NCI-H187 treated with DMSO at 0.1 percent for 48 hours (cell line): Measurements from ENCODE around the gene DDR2.

ENCODE experiments used
- DNase-seq: peaks from one replicate; lab custom pipeline; 2025; lab: John Stamatoyannopoulos, UW

Gene DDR2

DNA sequence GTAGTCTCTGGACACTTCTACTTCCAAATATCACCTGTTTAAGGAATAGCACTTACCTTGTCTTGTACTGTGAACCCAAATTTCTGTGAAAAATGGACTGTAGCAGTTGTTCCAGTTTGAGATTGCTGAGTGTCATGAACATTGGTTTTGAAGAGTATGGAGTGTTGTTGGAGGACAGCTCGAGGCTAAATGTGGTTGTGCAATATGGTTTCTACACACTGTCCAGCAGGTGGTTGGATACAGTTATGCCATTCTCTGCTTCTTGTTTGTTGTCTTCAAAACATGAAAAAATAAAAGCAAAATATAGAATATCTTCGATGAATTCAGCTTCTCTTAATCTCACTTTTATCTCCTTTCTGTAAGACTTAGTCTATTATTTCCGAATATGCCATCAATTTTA lies 67.1 kb downstream of the DDR2 start:
- DNase-seq, result no peak

DNA sequence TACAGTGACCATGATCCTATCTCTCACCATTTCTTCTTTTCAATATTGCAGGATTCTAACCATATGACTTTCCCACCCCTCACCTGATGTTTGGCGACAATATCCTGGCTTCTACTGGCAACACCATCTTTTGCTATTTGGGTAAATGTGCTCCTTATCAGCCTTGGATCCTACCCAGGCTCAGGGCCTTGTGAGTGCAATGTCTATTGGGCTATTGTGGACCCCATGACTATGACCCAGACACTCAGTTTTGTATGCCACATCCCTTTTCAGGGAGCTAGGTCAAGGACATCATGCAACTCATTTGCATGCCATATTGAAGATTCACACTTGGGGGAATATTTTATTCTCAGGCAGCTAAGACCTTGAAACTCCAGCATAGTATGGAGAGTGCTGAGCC lies 67.9 kb downstream of the DDR2 start:
- DNase-seq, result no peak

DNA sequence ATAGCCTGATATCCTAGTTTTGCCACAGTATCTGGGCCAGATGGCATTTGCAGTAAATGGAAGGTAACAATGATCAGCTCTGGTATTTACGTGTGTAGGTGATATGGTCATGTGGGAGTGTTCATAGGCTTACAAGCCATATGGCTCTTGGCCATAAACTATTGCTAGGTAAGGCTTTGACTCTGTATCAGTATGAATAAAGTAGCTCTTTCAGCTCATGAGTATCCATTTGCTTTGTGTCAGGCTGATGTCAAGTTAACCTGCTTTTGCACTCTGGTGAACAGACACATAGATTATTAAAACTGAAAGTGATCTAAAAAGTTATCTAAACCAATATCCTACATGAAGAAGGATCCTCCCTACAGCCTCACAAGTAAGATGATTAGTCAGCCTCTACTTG lies 69.0 kb downstream of the DDR2 start:
- DNase-seq, result no peak

DNA sequence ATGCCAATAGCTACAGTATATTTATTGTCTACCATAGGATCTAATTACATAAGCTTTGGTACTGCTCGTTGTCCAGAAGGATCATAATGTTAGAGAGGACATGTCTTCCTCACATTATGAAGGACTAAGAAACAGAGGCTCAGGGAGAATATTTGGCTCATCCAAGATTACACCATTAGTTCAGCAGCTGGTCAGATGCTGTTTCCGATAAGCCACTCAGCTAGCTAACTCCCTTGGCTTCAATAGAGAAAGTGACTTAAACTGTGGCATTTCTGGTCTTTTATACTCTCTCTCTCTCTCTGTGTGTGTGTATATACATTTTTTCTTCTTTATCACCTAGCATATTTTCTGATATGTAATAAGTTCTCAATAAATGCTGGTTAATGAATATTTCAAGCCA lies 70.4 kb downstream of the DDR2 start:
- no peak for DNase-seq

DNA sequence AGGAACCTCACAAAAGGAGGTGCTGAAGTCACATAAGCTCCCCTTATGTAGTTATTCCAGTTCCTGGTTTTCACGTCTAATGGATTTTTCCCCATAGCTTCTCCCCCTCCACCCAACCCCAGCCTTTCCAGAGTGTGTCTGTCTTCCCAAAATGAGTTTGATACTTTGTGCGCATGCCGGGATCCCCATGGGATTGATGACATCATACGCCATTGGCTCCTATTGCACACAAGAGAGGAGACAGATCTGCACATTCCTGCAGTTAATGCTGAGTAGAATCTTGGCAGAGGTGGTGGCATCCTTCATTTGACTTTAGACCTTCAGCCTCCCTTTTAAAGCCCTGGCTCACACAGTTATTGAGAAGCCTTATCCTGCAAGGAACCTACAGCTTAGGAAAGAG lies 71.4 kb downstream of the DDR2 start:
- DNase-seq, result no peak

DNA sequence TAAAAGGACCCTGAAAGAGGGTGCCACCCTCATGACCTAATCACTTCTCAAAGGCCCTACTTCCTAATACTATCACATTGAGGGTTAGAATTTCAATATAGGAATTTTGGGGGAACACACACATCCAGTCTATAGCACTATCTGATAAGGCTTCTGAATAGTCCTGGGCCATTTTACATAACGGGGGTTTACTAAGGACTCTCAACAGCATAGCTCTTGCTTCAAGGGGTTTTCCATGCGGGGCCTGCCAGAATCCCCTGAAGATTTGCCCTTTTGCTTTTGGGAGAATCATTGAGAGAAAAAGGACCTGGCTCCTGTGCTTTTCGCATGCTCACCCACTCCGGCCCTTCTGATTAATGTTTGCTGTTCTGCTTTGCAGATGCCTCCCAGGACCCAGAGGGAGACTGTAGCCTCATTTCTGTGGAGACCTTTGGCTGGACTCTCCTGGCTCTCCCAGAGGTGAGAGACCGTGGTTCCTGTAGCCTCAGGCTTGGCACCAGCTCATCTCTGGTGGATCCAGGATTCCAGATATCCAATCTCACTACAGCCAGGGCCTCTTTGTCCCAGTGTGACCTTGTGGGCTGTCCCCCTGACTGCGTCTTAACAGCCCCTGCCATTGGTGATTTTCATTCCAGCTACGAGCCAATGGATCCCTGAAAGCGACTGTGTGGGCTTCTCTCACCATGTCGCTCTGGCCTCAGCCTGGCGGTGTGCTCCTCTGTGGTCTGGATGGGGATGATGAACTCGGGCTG lies 72.6 kb downstream of the DDR2 start:
- DNase-seq, result no peak

DNA sequence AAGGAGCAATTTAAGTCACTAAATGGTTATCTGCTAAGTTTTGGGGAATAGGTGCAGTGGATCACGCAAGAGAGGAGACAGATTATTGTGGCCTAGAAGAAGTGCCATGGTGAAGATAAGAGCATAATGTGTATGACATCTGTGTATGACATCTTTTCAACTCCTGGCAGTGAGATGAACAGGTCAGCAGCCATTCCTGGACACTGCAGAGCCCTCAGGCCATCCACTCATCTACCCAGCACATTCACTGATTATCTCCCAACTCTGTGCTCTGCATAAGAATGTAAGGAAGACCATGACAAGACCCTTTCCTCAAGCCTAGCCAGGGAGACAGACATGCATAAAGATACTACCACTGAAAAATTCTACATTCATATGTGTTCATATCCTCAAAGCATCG lies 73.7 kb downstream of the DDR2 start:
- DNase-seq, result no peak

DNA sequence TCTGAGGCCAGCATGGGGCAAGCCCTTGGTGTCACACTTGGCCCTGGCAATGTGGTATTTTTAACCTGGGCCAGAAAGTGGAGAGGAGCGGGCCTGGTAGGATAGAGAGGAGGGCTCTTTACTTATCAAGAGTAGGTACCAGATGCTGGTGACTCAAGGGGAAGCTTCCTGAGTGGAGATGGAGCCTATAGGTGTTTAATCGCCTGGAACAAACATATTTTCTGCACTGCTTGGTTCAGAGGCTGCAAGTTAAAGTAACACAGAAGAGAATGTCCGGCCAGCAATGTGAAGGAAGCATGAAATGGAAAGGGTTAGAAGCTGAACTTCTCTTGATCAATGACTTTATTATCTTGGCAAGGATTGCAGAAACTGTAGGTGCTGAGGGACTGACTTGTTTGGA lies 74.3 kb downstream of the DDR2 start:
- DNase-seq, result peak; percentile 27

DNA sequence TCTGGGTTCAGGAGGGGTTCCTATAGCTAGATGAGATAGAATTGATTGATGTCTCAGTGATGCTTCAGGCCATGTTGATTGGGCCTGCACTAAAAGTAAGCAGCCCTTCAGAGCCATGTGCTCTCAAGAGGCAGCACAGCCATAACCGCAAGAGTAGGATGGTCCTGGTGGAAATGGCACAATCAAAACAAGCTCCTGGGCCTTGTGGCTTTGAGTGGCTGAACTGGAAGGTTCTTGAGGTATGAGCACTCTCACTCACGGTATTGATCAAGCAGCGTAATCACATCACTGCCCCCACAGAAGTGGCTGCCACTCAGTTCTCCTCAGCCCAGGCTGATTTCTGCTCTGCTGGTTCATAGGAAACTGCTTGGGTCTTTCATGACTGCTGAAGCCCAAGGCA lies 76.0 kb downstream of the DDR2 start:
- DNase-seq, result peak; percentile 79

DNA sequence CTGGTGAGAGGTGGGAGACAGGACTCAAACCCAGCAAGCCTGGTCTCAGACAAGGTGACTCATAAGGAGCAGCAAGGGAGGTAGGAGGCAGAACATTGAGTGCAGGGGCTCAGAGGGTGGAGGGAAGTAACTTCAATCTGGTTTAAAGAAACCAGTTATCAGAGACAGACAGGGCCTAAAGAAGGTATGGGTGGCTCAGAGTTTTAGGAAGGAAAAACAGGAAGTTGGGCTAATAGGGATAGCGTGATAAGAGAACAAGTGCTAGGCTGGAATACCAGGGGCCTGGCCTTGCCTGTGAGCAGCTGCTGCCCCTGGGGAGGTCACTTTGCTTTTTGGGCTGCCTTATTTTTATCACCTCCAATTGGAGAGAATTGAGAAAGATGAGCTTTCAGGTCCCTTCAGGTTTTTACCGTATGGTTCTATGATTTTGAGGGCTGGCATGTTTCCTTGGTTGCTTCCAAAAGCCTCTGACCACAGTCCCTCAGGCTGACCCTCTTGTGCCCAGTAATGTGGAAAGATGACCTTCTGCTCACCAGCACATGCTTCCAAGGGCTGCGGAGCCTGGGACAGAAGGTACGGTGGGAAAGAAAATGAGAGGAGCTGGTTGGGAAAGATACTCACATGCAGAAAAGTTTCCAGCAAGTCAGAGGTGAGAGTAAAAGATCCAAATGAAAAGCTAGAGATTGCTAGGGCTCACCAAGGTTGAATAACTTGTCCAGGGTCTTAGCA lies 77.0 kb downstream of the DDR2 start:
- DNase-seq, result no peak

DNA sequence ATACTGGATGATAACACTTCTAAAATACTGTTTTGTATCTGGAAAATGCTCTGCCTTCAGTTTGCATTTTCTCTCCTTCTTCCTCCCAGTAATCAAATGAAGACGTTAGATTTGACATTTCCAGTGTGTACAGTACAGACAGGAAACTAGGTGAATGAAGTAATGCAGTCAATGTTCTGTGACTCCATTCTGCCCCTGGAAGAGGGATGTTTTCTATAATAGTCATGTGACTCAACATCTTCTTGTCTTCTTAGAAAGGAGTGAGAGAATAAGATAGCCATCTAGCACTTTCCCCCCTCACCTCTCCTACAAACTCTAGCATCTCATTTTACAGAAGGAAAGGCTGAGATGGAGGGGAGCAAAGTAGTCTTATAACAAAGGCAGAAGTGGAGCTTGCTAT lies 77.6 kb downstream of the DDR2 start:
- DNase-seq, result no peak

DNA sequence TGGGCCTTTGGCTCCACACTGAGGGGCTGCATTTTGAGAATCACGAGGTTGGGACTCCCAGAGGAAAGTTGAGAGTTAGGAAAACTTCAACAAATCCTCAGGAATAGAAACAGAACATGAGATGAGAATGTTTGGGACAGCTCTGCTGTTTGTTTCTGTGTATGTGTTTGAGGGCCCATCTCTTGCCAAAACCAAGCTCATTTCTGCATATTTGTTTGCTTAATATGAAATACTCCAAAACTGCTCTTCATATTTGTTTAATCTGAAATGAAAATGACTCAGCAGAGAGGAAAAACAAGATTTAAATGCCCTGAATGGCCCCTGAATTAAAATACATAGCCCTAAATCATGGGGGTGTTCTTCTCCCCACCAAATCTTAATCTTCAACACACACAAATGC lies 78.1 kb downstream of the DDR2 start:
- no peak for DNase-seq

DNA sequence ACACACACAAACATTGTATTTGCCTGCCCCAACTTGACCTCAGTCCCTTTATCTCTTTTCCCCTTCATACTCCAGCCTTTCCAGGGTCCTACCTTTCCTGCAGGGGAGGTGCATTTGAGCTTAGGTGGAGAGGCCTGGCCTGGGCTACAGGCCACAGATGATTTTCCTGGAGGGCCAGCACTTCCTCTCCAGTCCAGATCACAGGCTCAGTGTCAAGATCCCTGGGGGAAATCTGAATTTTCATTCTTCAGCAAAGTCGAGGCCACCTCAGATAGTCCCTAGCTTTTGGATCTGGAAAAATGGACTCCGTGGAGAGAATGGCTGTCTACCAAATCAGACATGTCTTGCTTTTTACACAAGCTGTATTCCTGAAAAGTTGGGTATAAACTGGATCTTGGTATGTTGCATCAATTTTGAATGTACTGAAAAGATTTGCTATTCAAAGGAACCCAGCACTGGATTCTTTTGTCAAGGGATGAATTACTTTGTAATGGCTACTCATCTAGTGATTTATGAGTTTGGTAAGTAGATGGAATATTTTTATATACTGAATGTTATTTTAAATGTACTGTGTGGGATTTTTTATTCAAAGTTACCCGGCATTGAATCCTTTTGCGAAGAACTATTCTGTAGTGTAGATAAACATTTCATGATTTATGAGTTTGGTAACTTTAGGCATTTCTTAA lies 78.7 kb downstream of the DDR2 start:
- no peak for DNase-seq

DNA sequence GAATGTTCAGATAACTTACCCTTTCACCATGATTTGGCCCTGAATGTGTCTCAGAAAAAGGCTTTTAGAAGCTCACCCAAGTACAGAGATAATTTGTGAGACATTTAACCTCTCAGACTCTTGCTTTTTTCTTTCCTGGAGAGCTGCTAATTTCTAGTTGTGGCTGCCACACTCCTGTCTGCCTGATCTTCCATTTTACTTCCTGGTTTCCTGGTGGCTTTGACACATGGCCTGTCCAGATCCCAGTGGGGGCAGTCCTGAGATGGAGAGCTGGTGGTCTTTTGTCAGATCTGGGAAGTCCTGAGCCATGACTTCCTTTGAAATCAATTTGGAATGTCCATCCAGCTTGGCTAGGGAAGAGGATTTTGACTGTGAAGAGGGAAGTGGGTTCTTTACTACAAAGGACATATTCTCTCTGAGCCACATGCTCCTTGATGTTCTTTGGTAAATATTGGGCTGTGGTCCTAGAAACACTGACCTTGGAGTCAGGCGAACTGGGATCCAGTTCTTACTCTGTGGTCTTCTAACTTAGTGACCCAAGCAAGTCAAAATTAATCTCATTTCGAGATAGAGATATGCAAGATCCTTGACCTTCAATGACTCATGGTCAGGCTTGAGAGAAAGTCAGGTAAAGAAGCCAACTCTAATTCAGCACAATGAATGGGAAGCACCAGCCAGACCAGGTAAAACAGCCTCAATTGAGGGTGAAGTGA lies 80.2 kb downstream of the DDR2 start:
- no peak for DNase-seq

DNA sequence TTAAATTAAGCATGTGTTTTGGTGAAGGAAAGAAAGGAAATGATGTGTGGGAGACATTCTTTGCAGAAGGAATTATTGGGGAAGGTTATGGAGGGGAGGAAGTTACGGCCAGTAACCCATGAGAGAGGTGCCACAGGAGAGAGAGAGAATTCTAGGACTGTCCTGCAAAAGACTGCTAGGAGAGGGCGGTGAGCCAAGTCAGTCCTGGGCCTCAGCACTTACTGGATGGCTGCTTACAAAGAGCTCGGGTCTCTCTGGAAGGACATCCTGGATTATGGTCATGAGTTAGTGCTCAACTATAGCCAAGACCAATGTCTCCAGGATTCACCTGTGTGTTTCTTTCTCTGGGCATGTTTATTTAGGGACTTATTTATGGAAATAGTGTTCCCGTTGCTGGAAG lies 83.9 kb downstream of the DDR2 start:
- DNase-seq, result no peak

DNA sequence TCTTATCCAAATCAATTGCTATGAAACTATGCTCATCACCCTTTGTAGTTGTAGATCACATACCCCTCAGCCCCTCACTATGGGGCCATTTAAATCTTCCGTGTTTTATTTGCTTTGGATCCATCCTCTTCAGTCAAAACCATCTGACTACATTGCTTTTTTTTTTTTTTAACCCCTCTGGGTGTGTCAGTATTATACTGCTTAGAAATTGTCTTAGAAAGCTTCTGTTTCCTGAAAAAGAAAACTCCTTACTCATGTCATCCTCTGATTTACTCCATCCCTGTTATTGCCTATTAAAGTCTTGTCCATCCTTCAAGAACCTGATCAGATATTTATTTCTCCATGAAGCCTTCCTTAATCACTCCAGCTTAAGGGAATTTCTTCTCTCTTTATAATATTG lies 84.3 kb downstream of the DDR2 start:
- DNase-seq, result no peak

DNA sequence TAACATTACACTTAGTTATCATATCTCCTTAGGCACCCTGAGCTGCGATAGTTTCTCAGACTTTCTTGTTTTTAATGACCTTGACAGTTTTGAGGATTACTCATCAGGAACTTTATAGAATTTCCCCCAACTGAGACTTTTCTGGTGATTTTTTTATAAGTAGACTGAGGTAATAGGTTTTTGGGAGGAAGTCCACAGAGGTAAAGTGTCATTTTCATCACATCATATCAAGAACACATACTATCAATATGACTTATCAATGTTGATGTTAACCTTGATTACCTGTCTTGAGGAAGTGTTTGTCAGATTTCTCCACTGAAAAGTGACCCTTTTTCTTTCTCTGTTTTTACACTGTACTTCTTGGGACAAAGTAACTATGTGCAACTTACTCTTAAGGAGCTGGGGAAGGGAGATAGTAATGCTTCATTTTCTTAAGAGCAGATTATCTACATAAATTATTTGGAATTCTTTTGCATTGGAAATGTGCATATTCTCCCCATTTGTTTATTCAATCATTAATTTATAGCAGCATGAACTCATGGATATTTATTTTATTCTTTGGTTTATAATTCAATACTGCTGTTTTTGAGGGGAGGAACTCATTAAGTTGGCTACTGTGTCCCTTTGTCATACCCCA lies 85.4 kb downstream of the DDR2 start:
- DNase-seq, result no peak

DNA sequence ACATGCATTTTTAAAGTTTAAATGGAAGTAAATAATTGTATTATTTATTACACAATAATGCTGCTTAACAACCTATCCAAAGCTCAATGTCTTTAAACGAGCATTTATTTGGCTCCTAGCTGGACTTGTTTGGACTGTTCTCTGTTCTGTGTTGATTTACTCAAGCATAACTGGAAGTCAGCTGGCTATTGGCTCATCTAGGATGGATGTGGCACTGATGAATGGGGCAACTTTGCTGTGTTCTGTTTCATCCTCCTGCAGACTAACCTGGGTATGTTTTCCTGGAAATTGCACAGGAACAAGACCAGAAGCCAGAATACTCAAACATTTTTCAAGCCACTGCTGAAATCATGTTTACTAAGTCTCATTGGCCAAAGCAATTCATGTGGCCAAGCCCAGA lies 87.4 kb downstream of the DDR2 start:
- no peak for DNase-seq

DNA sequence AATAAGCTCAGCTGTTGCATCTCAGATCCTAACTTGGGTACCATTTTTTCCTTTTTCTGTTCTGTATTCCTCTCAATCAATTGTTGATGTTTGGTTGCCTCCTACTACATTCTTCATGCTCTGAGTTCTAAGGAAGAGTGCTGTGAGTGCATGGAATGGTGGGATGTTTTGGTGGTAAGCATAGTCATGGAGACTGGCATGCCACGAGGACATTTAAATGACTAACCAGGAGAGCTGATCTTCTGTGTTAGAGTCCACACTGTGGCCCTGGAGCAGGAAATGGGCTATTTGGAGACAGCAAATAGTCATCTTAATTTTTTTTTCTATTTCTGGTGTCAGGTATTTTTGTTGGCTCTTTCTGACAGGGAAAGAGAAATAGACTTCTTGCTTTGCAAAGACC lies 88.7 kb downstream of the DDR2 start:
- no peak for DNase-seq

DNA sequence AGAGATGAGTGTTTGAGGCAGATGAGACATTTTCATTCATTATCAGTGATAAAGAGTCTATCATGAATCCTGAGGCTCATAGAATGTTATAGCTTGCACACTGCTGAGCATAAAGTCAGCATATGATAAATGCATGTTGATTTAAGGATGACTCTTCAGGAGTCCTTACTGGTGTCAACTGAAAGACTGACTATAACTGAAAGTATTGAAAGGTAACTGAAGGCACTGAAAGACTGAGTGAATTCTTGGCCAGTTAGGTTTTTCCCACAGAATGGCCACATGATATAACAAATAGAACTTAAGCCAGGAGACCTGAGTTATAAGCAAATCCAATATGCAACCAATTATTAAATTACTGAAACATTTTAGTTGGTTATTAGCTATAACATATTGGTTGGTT lies 89.2 kb downstream of the DDR2 start:
- no peak for DNase-seq

DNA sequence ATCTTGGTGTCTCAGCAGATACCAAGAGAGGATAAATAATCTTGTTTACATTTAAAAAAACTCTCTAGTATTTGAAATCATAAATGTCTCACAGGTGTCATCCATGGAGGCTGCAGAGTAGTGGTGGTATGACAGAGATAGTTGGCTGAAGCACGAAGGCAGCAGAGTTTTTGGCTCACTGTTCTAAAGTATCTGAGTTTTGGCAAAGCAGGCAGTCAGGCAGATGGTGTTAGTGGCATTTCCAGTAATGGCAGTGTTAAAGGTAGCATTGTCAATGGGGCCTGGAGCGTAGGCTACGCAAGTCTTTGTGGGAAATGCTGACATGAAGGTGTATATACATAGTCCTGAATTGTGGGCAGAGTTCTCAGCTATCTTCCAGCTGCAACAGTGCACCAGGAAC lies 89.8 kb downstream of the DDR2 start:
- no peak for DNase-seq

DNA sequence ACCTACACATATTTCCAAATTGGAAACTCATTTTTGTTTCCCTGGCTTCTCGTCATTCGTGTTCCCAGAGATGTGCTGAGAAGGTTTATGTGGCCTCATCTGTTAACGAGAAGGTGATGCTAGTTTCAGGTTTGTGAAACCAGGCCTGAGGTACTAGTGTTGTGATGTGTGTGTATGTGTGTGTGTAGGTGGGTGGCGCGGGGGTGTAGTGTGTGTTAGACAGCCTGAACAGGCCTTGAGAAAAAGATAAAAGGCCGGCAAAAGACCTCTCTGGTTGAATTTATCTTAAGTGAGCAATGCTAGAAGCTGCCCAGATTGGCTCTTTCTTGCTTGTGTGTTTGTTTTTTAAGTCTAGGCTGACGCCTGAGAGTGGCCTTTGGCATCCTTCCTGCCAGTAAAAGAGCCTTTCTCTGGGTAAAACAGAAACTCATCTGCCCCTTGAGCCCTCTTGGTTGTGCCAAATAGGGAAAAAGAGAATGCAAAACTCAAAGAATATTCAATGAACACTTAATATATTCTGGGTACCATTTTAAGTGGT lies 92.4 kb downstream of the DDR2 start:
- DNase-seq, result no peak
